Stomach (tissue), 4 donors: ENCODE data around the gene CKAP5.

Experiments used
- POLR2A ChIP-seq, 4 donors: fragments of 450-650 bp; IDR thresholded peaks; one replicate each; pipeline ENCODE4 v1.6.1; 2016; ENCODE audit warnings: antibody characterized with exemption in 4 of 4, control low read depth in 2 of 4, mild to moderate bottlenecking in 1 of 4, moderate library complexity in 1 of 4
- POLR2AphosphoS5 ChIP-seq, 3 donors: sonication (generic); formaldehyde crosslinking; IDR thresholded peaks; one replicate each; pipeline ENCODE4 v1.6.1; 2016; ENCODE audit warnings: antibody characterized with exemption in 3 of 3
- TF ChIP-seq, protein P1 (sequence below), 7 experiments: fragments of 450-650 bp in 4 of 7; fragments of 200-600 bp in 3 of 7; sonication (generic) in 3 of 7; IDR thresholded peaks; one replicate each; pipeline ENCODE4 v1.5.1; 2016 to 2019; ENCODE audit warnings: antibody characterized with exemption in 7 of 7, control low read depth in 2 of 7, mild to moderate bottlenecking in 1 of 7

DNA sequence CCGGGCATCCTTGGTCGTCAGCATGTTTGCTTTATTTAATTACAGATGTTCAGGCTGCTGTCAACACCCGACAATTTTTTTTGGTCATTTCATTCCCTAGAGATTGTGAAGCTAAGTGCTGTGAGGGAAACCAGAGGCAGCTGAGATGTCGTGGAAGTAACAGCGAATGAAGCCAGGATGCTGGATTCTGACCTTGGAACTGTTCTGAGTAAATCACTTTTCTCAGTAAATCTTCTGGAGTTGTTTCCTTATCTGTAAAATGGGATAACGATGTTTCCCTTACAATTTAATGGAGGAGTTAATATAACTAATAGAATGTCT is 390 bp upstream of the CKAP5 start:
- TF ChIP-seq, protein P1, sequence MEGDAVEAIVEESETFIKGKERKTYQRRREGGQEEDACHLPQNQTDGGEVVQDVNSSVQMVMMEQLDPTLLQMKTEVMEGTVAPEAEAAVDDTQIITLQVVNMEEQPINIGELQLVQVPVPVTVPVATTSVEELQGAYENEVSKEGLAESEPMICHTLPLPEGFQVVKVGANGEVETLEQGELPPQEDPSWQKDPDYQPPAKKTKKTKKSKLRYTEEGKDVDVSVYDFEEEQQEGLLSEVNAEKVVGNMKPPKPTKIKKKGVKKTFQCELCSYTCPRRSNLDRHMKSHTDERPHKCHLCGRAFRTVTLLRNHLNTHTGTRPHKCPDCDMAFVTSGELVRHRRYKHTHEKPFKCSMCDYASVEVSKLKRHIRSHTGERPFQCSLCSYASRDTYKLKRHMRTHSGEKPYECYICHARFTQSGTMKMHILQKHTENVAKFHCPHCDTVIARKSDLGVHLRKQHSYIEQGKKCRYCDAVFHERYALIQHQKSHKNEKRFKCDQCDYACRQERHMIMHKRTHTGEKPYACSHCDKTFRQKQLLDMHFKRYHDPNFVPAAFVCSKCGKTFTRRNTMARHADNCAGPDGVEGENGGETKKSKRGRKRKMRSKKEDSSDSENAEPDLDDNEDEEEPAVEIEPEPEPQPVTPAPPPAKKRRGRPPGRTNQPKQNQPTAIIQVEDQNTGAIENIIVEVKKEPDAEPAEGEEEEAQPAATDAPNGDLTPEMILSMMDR (IDR thresholded peaks at IDR 0.05): no peak
- TF ChIP-seq POLR2A (IDR thresholded peaks at IDR 0.05): no peak
- TF ChIP-seq POLR2AphosphoS5 (IDR thresholded peaks at IDR 0.05): no peak
